ENCODE data around the gene NDUFS2. TPM values are rescaled to one million over a fixed set of nuclear protein-coding genes. Genes with fewer than 3 reads are reported as not detected.

The NDUFS2 gene
- total RNA-seq, 6 donors from 2014 or later: 65.7 to 194 (median 84.4) TPM

DNA sequence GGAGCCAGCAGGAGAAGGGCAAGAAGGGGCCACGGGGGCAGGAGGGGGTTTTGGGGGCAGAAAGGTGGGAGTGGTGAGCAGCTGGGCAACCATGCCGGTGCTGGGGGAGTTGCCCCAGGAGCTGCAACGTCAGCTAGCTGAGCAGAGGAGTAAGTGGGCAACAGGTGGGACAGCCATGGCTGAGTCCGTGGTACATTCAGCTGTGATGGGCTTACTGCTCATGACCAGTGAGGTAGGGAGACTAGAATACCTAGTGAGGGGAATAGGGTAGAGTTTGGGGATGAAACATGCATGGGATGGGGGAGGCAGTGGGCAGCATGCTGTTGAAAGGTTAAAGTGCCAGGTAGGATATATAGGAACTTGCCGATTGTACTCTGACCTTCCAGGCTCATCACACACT, 40.5 kb upstream of the NDUFS2 start:
- no peak for DNase-seq
- no peak for TF ChIP-seq EP300 (IDR thresholded peaks at IDR 0.05)
- TF ChIP-seq, protein P1, sequence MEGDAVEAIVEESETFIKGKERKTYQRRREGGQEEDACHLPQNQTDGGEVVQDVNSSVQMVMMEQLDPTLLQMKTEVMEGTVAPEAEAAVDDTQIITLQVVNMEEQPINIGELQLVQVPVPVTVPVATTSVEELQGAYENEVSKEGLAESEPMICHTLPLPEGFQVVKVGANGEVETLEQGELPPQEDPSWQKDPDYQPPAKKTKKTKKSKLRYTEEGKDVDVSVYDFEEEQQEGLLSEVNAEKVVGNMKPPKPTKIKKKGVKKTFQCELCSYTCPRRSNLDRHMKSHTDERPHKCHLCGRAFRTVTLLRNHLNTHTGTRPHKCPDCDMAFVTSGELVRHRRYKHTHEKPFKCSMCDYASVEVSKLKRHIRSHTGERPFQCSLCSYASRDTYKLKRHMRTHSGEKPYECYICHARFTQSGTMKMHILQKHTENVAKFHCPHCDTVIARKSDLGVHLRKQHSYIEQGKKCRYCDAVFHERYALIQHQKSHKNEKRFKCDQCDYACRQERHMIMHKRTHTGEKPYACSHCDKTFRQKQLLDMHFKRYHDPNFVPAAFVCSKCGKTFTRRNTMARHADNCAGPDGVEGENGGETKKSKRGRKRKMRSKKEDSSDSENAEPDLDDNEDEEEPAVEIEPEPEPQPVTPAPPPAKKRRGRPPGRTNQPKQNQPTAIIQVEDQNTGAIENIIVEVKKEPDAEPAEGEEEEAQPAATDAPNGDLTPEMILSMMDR (IDR thresholded peaks at IDR 0.05): no peak
- TF ChIP-seq POLR2AphosphoS5 (IDR thresholded peaks at IDR 0.05): no peak
- TF ChIP-seq POLR2A (IDR thresholded peaks at IDR 0.05): no peak
- Histone ChIP-seq H3K36me3 (peaks cover 3 to 37% (median 12%) of the 10 kb centered on the region in 4 donors), H3K27ac (no peak overlapping the region), H3K4me1 (peaks cover 25 to 45% (median 32%) of the 10 kb centered on the region in 4 donors), H3K27me3 (no peaks in the 10 kb centered on the region), H3K9me3 (no peaks in the 10 kb centered on the region), H3K4me3 (no peak overlapping the region)
- ATAC-seq (ENCODE audit: low FRiP score in 2 of 2): no peak
- 89 to 90% methylated on average over 5 of the region's 5 CpGs for WGBS, 2 donors

- DNase-seq (no peak), ATAC-seq (ENCODE audit: low FRiP score in 2 of 2) (no peak)
- WGBS, 2 donors: 76 to 77% methylated on average over 4 to 7 of the region's 7 CpGs
- Histone ChIP-seq H3K4me1 (peaks cover 29 to 49% (median 35%) of the 10 kb centered on the region in 4 donors), H3K27ac (peak overlapping the region in 1 of 4 donors; percentile 2), H3K9me3 (no peaks in the 10 kb centered on the region), H3K27me3 (no peaks in the 10 kb centered on the region), H3K36me3 (peaks cover 3 to 33% (median 12%) of the 10 kb centered on the region in 4 donors), H3K4me3 (no peak overlapping the region)
- TF ChIP-seq POLR2AphosphoS5 (IDR thresholded peaks at IDR 0.05) (no peak), EP300 (IDR thresholded peaks at IDR 0.05) (no peak), POLR2A (IDR thresholded peaks at IDR 0.05) (no peak)
- TF ChIP-seq, protein P1 (IDR thresholded peaks at IDR 0.05): no peak
Measured at GRCh38 chr1:161162052-161162451, 40.1 kb upstream of the NDUFS2 start.

DNA sequence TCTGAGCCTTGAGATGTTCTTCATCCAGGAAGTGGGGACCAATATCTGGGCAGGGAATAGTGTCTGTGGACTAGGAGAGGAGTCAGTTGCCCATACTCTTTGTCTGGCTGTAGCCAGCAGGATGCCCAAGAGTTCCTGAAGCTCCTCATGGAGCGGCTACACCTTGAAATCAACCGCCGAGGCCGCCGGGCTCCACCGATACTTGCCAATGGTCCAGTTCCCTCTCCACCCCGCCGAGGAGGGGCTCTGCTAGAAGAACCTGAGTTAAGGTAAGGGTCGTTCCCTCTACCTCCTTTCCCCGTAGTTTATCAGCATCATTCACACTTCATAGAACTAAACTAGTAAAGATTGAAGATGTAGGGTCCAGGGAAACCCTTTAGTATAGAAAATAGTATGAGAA, 39.4 kb upstream of the NDUFS2 start:
- no peak for TF ChIP-seq EP300 (IDR thresholded peaks at IDR 0.05)
- TF ChIP-seq POLR2A (IDR thresholded peaks at IDR 0.05): no peak
- TF ChIP-seq POLR2AphosphoS5 (IDR thresholded peaks at IDR 0.05): no peak
- TF ChIP-seq, protein P1 (IDR thresholded peaks at IDR 0.05): no peak
- peaks cover 32 to 56% (median 40%) of the 10 kb centered on the region in 4 donors for H3K4me1 ChIP-seq
- no peaks in the 10 kb centered on the region for H3K9me3 ChIP-seq
- H3K36me3 ChIP-seq: peaks cover 3 to 33% (median 8%) of the 10 kb centered on the region in 4 donors
- peak overlapping the region in 1 of 4 donors; percentile 2 for H3K27ac ChIP-seq
- WGBS, 2 donors: 91 to 96% methylated on average over 10 of the region's 10 CpGs
- no peak for ATAC-seq (ENCODE audit: low FRiP score in 2 of 2)
- no peak for DNase-seq
- H3K4me3 ChIP-seq: no peak overlapping the region
- H3K27me3 ChIP-seq: no peaks in the 10 kb centered on the region

DNA sequence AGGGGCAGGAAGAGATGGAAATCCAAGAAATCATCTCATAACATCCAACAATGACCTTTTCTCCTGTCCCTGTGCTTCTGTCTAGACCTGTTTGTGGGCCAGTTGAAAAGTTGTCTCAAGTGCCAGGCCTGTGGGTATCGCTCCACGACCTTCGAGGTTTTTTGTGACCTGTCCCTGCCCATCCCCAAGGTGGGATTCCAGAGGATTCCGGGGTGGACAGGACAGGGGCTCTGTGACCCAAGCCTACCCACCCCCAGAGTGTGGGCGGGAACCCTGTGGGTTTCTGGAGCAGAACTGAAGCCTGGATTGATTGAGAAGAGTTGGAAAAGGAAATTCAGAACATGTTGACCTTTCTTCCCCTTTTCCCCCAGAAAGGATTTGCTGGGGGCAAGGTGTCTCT, 38.4 kb upstream of the NDUFS2 start:
- Histone ChIP-seq H3K4me1 (peaks cover 30 to 51% (median 38%) of the 10 kb centered on the region in 4 donors), H3K27me3 (no peaks in the 10 kb centered on the region), H3K9me3 (no peaks in the 10 kb centered on the region), H3K4me3 (no peak overlapping the region), H3K36me3 (peaks cover 3 to 25% (median 6%) of the 10 kb centered on the region in 4 donors), H3K27ac (no peak overlapping the region)
- no peak for DNase-seq
- no peak for TF ChIP-seq POLR2A (IDR thresholded peaks at IDR 0.05)
- TF ChIP-seq EP300 (IDR thresholded peaks at IDR 0.05): no peak
- TF ChIP-seq, protein P1 (IDR thresholded peaks at IDR 0.05): no peak
- no peak for TF ChIP-seq POLR2AphosphoS5 (IDR thresholded peaks at IDR 0.05)
- no peak for ATAC-seq (ENCODE audit: low FRiP score in 2 of 2)
- 95 to 97% methylated on average over 4 to 5 of the region's 5 CpGs for WGBS, 2 donors

Data from upper lobe of left lung (tissue), 6 donors.